Activated CD4-positive, alpha-beta T cell treated with anti-CD3 and anti-CD28 coated beads for 48 hours (primary cell): Measurements from ENCODE around the gene SHF.
A peak's percentile ranks its signal among the peaks of the same experiment; 100 is the strongest.
"Not testable (repeated sequence)": the region's sequence is repeated elsewhere in the genome, so short reads cannot be mapped to it uniquely, and the experiment has no call there.

ENCODE experiments used
- DNase-seq: peaks from one replicate; pipeline ENCODE4 v3.0.0-alpha.2; 2020

SHF gene, protein sequence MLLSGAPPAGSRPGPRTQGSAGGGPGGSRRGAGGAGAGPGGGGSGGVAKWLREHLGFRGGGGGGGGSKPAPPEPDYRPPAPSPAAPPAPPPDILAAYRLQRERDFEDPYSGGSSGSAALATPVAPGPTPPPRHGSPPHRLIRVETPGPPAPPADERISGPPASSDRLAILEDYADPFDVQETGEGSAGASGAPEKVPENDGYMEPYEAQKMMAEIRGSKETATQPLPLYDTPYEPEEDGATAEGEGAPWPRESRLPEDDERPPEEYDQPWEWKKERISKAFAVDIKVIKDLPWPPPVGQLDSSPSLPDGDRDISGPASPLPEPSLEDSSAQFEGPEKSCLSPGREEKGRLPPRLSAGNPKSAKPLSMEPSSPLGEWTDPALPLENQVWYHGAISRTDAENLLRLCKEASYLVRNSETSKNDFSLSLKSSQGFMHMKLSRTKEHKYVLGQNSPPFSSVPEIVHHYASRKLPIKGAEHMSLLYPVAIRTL

DNA sequence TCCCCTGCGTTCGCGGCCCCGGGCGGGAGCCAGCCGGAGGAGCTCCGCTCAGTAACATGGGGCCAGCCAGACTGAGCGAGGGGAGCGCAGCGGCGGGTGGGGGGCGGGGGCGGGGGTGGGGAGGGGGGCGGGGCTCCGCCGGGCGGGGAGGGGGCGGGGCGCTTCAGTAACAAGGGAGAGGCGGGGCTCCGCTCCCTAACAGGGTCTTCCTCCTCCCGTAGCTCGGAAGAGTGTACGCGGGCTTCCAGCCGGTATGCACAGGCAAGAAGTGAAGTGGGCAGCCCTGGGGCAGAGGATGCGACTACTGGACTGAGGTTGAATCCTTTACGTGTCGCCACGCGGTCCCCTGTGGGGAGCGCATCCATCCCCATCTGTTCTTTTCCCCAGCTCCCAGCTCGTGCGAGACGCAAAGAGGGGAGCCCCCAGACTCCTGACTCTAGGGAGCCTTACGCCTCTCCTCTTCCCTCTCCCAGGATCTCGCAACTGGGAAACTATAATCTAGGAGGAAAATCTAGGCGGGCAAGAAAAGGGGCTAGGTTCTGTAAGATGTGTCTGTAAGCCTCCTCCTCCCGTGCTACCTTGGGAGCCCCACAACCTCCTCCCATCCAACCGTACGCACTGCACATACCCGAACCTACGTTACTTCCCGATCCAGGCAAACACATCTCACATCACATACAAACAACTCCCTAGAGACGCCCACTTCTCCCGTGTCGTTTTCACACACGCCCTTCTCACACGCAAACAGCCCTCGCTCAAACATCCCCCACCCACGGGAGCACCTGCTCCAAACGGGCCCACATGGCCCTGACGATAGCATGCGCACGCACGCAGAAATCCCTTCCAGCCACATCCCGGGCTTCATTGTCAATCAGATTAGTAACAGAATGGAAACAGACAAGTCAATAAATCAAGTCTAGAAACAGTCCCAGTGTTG is at the start of gene SHF:
TSS of gene SHF (minus strand) at position 73 of the 937 bp plus-strand sequence. CDS start at position 58, 15 bp downstream.
- DNase-seq, result peak; percentile 81

DNA sequence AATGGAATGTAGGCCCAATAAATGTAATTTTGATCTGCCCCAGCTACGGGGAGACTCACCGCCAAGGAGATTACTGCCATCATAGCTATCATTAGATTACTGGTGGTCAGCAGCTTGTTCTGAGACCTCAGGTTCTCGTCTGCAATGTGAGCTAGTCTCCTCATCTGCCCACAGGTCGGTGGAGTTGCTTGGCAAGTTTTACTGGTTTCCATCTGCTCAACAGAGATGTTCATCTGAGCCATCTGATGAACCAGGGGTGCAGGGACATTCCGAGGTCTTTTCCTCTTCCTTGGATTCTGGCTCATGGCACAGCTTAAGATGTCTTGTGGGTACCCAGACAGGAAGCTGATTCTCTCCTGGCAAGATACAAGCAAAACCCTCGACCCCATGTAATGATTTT is 49.0 kb upstream of the SHF start:
- not testable (repeated sequence) for DNase-seq

DNA sequence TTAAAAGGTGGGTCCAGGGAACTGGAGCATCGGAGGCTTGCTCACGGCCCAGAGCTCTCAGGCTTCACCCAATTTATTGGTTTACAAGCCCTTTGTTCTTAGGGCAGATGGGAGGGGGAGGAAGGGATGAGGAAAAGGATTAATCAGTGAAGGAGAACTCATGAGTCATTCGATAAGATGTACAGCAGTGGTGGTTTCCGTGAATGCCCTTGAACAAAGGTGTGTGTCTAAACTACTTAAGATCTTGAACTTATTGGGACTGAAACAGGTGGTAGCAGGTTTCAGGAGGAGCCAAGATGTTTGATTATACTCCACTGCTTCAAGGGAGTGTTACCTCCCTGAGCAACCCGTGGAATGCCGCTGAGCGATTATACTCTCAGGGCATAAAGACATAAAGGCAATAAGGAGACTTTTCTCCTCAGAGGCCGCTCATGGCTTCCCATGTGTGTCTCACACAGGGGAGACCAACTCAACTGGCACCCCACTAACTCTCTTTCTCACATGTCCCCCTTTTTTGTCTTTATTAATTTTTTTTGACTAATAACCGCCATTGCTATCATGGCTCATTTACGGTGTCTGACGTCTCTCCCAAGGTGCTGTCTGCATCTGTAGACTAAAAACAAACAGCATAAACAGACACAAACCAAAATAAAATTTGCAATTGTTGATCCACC is 46.9 kb upstream of the SHF start:
- DNase-seq, result no peak

DNA sequence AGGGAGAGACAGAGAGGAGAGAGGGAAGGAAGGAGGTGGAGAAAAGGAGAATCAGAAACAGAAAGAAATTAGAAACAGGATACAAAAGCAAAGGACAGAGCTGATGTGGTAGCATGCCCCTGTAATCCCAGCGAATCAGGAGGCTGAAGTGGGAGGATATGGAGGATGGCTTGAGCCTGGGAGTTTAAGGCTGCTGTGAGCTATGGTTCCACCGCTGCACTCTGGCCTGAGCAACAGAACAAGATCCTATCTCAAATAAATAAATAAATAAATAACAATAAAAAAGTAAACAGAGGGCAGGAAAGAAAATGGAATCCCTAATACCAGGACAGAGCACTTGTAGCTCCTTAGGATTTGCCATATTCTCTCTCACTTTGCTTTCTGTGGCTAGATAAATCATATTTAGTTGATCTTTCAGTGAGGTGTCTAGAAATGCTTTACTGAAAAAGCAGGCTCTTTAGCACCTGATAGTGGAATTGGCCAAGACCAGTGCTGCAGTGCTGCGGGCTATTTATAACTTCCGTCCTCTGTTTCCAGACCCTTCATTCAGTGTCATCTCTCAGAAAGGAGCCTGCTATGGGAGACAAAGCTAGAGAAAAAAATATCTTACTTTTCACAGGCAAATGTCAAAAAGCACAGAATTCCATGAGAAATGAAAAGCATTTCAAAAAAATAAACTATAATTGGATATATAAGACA is 44.2 kb upstream of the SHF start:
- no peak for DNase-seq

DNA sequence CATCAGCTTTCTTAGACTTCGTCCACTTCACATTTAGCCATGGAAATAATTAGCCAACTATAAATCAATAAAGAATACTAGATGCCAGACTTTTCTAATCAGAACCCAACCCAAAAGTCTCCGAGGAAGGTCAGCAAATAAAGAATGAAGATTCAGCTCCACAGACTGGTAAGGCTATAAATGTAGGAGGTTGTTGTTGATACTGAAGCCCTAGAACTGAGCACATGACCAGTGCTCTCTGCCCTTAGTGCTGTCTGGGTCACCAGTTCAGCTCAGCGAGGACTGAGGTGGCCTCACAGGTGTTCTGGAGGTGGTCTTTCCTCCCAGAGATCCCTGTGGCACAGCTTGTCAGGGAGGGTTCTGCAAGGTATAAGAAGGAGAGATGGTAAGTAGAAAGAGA is 43.4 kb upstream of the SHF start:
- DNase-seq, result no peak

DNA sequence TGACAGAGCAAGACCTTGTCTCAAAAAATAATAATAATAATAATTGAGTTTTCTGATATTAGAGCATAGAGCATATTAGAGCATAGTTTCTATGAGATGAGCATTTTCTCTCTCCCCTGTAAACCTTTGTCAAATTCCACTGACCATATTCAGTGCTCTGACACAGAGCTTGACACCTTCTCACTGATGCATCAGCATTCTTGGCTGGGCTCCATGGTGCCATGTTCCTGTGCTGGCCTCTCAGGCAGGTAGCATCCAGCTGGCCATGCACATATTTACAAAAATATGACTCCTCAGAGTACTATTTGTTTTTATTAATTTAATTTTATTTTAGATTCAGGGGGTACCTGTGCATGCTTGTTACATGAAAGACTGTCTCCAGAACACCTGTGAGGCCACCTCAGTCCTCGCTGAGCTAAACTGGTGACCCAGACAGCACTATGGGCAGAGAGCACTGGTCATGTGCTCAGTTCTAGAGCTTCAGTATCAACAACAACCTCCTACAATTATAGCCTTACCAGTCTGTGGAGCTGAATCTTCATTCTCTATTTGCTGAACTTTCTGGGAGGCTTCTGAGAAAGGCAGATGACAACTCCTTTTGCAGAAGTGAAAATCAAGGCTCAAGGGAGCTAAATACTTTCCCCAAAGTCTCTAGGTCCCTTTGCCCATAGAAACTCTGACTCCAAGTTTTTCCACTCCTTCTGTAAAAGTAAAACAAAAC is 42.6 kb upstream of the SHF start:
- DNase-seq, result no peak

DNA sequence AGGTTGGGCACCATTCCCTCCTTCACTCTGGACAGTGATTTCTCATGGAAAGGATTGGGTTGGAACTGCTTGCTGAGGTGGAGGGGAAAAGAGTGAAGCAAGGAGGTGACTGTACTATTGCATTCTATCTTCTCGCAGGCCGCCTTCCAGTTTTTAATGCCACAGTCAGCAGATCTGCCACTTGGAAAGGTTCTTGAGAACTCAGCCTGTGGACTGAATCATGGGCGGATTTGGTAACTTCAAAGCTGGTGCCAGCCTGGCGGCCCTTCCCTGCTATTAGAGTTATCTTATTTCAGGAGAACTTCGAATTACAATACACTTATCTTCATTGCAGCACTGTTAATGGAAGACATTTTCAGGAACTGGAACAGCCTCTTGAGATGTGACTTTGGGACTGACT is 41.2 kb upstream of the SHF start:
- DNase-seq, result no peak

DNA sequence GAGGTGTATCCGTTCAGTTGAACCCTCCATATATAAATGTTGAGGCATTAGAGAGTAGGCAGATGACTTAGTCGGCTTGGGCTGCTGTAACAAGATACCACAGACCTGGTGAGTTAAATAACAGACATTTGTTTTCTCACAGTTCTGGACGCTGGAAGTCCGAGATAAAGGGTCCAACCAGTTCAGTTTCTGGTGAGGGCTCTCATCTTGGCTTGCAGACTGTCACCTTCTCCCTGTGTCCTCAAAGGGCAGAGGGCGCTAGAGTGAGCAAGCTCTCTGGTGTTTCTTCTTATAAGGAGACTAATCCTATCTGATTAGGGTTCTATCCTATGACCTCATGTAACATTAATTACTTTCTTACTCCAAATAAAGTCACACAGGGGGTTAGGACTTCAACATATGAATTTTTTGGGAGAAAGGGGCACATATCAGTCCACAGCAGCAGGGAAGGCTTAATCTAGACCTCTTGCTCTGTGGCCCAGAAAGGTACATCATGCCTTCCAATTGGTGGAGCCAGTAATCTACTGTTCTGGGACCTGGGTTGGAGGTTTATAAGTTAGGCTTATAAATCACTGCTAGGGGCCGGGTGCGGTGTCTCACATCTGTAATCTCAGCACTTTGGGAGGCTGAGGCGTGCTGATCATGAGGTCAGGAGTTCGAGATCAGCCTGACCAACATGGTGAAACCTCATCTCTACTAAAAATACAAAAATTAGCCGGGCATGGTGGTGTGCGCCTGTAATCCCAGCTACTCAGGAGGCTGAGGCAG is 37.9 kb upstream of the SHF start:
- DNase-seq, result peak; percentile 13

DNA sequence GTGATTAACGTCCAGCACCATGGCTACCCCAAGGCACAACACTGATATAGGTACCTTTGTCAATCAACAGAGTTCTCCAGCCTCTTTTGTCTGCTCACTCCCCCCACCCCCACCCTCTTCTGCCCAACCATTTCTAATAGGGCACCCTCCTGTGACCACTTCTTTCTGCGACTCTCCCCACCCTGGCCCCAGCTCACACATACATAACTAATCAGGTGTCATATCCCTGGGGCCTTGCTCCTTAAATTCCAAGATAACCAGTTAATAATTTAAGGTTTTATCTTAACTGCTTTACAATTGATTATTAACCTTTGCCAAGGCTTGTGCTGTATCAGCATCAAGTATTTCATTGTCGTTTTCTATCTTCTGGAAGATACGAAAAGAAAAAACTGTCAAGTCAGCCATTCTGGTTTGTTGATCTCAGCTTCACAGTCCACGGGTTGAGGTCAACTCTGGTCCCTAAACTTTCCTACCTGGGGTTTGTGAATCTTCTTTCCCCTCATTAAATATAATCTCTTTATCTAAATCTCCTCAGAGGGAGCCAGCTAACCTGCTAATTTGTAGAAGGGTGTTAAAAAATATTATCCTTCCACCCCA is 37.0 kb upstream of the SHF start:
- no peak for DNase-seq

DNA sequence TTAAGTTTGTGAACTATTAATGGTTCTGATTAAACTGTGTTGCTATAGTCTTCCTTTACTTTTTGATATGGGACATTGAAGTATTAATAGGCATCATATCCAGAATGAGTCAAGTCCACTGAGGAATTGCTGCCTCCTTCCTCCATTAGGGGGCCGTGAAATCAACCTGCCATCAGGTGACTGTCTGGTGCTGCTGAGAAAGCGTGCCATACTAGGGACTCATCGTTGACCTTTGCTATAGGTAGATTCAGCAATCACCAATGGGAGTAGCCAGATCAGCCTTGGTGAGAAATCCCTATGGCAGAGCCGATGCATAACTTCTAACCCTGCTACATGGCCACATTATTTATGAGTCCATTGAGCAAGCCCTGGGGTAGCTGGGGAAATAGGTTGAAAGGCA is 34.2 kb upstream of the SHF start:
- no peak for DNase-seq

DNA sequence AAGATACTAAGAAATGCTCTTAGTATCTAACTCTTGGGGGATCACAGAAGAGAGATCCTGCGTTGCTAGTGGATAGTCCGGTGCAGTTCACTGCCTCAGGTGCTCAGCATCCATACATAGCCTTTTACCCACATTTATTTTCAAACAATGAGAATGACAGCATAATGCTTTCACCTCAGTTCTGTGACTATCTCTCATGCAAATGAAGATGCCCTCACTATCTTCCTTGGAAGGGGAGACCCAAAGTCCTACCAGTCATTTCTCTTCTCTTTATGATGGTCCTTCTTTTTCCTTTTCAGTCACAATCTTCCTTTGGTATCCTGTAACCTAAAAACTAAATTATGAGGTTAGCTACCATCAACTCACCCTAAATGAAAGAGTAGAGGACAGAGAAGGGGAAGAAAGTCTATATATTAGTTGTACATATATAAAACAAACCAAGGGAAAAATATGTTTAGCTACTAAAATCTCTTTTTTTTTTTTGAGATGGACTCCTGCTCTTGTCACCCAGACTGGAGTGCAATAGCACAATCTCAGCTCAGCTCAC is 33.4 kb upstream of the SHF start:
- no peak for DNase-seq

DNA sequence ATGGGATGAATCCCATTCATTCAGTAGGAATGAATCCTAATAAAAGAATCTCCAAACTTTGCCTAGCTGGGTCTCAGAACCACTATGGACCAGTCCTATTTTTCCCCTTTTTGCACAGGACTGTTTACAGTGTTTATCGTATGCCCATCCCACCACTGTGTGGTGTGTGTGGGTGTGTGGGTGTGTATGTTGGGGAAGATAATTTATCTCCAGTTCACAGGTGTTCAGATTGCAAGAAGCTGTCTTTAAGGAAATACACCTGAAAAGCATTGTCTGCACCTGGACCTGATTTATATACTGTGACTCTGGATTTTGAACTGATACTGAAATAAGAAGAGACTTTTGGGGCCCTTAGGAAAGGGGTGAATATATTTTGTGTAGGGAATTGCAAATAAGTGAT is 24.7 kb upstream of the SHF start:
- DNase-seq, result no peak

DNA sequence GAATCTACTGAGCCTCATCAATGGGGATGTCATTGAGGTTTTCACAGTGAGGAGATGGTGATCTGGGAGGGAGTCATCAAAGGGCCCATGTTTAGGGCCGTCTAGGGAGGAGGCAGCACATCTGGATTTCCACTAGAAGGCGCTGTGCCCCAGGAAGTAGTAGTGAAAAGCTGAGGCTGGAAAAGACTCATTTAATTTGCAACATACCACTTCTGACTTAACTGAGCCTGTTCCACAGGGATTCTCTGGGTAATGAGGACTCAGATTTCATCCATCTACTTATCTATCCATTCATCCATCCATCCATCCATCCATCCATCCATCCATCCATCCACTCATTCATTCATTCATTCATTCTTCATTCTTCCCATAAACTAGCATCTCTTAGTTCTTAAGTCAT is 17.4 kb upstream of the SHF start:
- DNase-seq, result peak; percentile 81

DNA sequence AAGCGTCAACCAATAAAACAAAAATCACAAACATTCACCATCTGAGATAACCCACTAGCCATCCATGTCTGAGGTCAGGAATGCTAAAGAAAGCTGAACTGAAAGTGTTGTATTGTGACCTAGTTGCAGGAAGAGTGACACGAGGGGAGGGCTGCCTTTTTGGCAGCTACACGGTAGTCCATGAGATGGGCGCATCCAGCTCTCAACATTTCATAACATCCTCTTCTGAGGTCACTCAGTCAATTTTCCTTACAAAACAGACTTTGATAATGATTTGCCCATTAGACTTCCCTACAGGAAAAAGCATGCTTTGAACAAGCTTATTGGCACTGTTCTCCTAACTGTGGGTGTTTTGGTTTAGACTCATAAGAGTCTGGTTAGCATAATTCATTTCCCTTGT is 15.4 kb upstream of the SHF start:
- no peak for DNase-seq

DNA sequence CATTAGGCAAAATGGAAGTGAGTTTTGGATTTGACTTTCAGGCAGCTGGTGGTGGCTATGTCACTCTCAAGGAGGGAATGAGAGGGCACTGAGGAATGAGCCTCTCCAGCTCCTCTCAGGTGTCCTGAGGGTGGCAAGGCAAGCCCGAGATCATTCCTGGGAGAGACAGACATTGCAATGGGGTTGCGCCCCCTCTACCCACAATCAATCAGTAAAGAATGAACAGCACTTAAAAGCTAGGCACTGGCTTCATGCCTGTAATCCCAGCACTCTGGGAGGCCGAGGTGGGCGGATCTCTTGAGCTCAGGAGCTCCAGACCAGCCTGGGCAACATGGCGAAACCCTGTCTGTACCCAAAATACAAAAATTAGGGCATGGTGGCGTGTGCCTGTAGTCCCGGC is 14.1 kb upstream of the SHF start:
- DNase-seq, result no peak

DNA sequence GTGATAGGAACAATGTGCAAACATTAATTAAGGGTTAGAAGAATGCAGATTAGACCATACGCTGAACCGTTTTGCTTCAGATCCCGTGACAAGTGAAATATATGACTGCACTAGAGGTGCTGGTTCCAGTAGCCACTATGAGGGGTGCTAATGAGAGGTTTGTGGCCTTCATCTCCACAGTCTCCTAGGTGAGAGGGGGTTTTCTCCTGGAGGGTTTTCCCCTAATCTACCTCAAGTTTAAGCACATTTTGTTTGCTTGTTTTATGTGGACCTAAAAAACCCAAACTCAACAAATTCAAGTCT is 13.7 kb upstream of the SHF start:
- no peak for DNase-seq

DNA sequence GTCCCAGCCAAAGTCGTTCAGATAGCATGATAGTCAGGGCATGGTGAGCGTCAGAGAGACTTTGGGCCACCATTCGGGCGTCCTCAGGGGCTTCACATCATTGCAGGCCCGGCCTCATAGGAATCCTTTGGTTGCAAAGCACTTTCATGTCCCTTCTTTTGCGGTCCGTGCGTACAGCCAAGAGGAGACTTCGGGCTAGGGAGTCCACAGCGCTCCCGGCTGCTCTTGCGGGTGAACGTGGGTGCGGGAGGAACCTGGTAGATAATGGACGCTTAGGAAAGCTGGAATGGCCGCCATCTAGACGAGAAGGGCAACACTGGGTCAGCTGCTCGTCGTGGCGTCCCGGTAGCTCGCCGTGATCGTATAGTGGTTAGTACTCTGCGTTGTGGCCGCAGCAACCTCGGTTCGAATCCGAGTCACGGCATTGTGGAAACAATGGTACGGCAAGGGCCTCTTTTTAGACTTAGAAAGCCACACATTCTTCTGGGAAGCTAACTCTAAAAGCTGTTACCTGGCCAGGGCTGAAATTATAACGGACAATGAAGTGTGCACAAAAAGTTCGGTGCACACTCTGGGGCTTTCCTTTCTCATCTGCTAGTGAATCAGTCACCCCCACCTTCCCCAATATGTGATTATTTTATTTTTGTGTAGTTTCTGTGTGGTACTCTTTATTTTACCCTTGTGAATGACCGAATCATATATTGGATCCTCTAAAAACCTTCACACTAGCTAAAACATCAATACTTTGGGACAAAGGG is 13.2 kb upstream of the SHF start:
- DNase-seq, result peak; percentile 92

DNA sequence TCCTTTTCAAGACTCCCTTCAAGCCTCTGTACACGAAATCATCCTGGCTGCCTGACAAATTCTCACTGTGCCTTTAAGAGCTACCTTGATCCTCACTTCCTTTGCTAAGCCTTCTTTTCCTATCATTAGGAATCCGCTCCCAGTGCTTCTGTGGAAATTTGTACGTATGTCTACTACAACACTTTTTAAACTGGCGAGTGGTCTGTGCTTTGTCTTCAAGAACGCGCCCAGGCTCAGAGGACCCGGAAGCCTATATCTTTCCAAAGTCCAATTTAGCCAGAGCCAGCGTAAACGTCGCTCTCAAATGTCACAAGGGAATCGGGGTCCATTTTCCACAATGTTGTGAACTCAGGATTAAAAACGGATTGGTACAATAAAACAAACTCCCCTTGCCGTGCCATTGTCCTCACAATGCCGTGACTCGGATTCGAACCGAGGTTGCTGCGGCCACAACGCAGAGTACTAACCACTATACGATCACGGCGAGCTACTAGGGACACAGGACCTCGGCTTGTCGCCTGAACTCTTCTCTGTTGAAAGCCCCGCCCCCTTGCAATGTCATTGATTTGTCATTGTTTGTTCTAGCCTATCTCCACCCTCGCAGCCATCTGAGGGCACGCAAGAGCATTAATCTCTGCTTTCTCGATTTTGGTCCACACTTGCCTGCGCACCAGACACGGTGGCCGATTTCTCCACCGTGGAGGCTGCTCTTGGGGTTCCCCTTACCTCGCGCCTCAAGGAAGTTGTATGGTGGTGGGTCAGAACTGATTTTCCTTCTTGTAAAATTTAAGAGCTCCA is 12.4 kb upstream of the SHF start:
- peak; percentile 97 for DNase-seq
